Measurements from ENCODE around the gene C2CD2.

GRCh38 chr21:41852151-41852928 lies 101.5 kb downstream of the C2CD2 start:
- TF ChIP-seq CTCF (IDR thresholded peaks at IDR 0.05) (no peak), POLR2A (IDR thresholded peaks at IDR 0.05) (no peak)

Data from Peyer's patch (tissue), 4 donors.